Uterus (tissue), 2 donors: ENCODE data around the gene ADCY2.

Experiments
- CTCF ChIP-seq, 4 experiments: fragments of 200-600 bp in 2 of 4; fragments of 450-650 bp in 2 of 4; sonication (generic) in 2 of 4; IDR thresholded peaks; one replicate each; pipeline ENCODE4 v1.5.1; 2016 to 2019; ENCODE audit warnings: antibody characterized with exemption in 4 of 4, mild to moderate bottlenecking in 2 of 4, moderate library complexity in 1 of 4
- POLR2A ChIP-seq, 2 donors: fragments of 450-650 bp; IDR thresholded peaks; one replicate each; pipeline ENCODE4 v1.6.1; 2016; ENCODE audit warnings: antibody characterized with exemption in 2 of 2, mild to moderate bottlenecking in 1 of 2, moderate library complexity in 1 of 2

GRCh38 chr5:7364226-7364875 is 31.6 kb upstream of the ADCY2 start:
- TF ChIP-seq POLR2A (IDR thresholded peaks at IDR 0.05) (no peak), CTCF (IDR thresholded peaks at IDR 0.05) (no peak)
